ENCODE results near the gene COL23A1.
"Not testable (repeated sequence)": the region's sequence is repeated elsewhere in the genome, so short reads cannot be mapped to it uniquely, and the experiment has no call there.

Gene COL23A1

GRCh38 chr5:178302321-178302720 lies 287.9 kb downstream of the COL23A1 start:
- DNase-seq (ENCODE audit: low spot score) = not testable (repeated sequence)

- DNase-seq (ENCODE audit: low spot score) = no peak
Observed at GRCh38 chr5:178301641-178302040, 288.6 kb downstream of the COL23A1 start.

DNA sequence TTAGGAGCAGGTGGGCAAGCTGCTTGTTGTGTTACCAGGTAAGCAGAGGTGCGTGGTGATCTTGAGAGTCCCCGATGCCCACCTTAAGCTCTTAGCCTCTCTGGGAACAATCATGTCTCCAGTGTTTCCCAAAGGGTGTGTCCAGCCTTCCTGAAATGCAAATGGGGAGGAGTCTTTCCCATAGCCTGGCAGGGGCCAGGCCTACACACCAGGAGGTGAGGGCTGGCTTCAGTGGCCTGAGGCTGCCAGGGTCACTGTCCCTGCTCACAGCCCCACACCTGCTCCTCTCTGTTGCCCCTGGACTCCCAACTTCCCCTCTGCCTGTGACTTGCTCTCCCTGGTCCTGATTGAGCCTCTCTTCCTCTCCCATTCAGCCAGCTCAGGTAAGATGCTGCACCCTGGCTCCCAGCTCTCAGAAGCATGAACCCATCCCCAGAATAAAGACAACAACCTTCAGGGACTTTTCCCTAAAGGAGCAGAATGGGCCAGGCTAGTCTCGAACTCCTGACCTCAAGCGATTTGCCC lies 291.8 kb downstream of the COL23A1 start:
- DNase-seq (ENCODE audit: low spot score) = no peak

DNA sequence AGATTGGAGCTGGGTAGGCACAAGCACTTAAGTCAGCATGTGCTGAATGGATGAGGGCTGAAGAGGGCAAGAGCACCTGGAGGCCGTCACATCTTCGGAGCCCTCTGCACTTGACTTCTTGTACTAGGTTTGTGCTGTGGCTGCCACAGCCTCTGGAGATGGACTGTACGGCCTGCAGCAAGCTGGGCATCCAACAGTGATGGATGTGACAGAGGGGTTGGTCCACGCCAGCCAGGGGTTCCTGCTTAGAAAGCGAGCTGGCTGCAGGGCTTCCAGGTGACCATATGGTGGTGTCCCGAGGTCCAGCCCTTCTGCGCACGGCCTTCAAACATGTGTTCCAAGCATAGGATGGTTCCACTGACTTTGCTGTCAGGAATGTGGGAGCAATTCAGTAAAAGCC lies 292.4 kb downstream of the COL23A1 start:
- no peak for DNase-seq (ENCODE audit: low spot score)

- DNase-seq (ENCODE audit: low spot score) = no peak
Observed at GRCh38 chr5:178296066-178296465, 294.1 kb downstream of the COL23A1 start.

DNA sequence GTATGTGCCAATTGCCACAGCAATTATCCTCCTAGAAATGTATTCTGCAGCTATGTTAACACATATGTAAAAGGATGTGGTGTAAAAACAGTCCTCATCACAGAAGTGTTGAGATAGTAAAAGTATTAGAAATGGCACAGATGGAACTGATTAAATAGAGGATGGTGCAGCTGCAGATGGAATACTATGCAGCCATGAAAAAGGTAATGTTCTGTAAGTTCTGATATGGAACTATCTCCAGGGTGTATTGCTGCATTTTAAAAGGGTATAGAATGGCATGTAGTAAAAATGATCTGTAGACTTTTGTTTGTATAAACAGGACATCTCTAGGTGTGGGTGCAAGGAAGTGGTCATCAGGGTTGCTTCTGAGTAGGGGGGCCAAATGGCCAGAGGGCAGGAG lies 294.6 kb downstream of the COL23A1 start:
- no peak for DNase-seq (ENCODE audit: low spot score)

- no peak for DNase-seq (ENCODE audit: low spot score)
Observed at GRCh38 chr5:178293815-178294214, 296.4 kb downstream of the COL23A1 start.

DNA sequence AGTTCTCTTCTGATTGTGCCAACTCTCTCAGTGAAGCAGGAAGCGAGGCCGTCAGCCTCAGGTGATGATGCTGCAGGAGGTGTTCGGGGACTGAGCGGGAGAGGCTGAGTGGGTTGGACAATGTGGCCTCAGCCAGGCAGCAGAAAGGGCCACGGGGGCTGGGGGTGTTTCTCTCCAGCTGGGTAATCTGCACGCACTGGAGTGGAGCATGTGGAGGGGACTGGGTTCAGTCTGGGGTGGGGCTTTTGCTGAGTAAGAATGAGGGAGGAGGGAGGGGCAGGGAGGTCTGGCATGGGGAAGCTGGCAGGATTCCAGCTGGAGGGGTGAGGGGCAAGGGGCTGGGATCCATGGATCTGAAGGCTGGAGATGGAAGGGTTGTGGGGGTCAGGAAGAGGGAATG lies 296.8 kb downstream of the COL23A1 start:
- no peak for DNase-seq (ENCODE audit: low spot score)

DNA sequence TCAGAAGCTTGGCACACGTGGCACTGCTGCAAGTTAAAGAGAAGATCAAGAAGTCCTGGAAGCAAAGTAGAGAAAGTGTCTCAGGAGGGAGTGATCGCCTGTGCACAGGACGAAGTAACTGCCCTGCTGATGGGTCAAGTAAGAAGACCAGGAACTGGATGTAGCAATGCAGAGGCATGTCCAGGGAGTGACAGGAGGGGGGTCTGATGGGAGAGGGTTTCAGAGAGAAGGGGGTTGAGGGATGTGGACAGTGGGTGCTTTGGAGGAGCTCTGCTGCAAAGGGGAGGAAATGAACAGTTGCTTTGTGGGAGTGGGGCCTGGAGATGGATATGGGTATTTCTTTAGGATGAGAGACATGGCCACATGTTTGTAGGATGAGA lies 297.4 kb downstream of the COL23A1 start:
- no peak for DNase-seq (ENCODE audit: low spot score)

GRCh38 chr5:178291969-178292825 lies 298.0 kb downstream of the COL23A1 start:
- no peak for DNase-seq (ENCODE audit: low spot score)

DNA sequence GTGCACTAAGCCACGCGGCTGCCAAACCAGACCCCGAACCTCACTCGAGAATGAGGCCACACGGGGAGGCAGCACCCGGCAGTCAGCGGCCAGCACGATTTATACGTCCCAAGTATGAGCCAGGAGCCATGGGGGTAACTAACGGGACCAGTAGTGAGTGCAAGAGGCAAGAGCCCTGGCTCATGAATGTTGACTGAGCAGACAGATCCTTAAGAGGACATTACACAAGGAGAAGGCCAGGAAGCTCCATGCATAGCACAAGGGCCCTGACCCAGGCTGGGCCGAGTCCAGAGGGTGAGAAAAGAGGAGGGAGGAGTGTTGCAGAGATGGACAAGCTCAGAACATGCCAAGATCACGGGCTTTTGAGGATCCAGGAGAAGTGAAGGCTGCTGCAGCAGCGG lies 299.0 kb downstream of the COL23A1 start:
- no peak for DNase-seq (ENCODE audit: low spot score)

DNA sequence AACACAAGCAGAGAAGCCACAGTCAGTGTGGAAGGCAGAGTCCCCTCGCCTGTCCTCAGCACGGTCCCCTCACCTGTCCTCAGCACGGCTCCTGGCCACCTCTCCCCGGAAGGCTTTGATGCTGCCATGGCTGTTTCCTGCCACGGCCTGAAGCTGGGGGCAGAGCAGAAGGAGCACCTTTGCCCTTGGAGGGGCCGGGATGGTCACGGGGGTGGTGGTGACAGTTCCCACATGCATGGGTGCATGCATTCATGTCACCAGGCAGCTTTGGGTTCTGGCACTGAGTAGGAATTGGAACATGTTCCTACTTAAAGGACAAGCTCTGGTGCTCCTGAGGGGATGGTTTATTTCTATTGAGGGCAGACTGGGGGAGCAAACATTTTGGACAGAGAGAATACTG lies 299.8 kb downstream of the COL23A1 start:
- DNase-seq (ENCODE audit: low spot score) = no peak

DNA sequence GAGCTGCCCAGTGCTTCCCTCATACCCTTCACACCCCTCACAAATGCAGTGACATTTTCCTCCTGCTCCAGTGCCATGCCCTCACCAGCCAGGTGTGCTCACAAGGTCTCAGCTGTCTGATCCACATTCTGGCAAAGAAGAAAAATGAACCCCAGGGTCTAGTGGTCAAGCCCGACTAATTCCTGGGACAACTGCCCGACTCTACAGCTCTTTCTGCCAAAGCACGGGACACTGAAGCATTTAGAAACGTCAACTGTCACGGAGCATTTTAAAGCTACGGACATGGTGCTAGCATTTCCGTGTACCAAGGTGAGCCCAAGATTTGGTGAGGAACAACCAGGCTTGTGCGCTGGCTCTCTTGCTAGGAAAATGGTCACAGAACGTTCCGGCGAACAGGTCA lies 300.8 kb downstream of the COL23A1 start:
- no peak for DNase-seq (ENCODE audit: low spot score)

GRCh38 chr5:178288401-178289368 lies 301.5 kb downstream of the COL23A1 start:
- DNase-seq (ENCODE audit: low spot score) = no peak

DNA sequence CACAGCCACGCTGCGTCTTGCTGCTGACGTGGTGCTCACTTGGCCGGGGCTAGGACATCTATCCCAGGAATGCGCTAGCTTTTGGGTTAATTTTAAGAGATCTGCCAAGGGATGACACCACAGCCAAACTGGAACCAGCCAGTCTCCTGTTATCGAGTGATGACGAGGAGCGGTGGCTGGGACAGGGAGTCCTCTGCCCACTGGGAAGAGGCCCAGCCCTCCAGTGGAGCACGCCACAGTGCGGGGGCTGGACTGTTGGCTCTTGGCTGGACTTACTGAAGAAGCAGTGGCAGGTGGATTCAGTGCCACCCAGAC lies 302.4 kb downstream of the COL23A1 start:
- no peak for DNase-seq (ENCODE audit: low spot score)

- DNase-seq (ENCODE audit: low spot score) = no peak
Observed at GRCh38 chr5:178287091-178287790, 303.0 kb downstream of the COL23A1 start.

- DNase-seq (ENCODE audit: low spot score) = no peak
Observed at GRCh38 chr5:178286226-178287090, 303.7 kb downstream of the COL23A1 start.

GRCh38 chr5:178285399-178286225 lies 304.6 kb downstream of the COL23A1 start:
- no peak for DNase-seq (ENCODE audit: low spot score)

- DNase-seq (ENCODE audit: low spot score) = no peak
Observed at GRCh38 chr5:178284996-178285395, 305.2 kb downstream of the COL23A1 start.

GRCh38 chr5:178284093-178284675 lies 306.0 kb downstream of the COL23A1 start:
- no peak for DNase-seq (ENCODE audit: low spot score)

Measured in HuH-7.5 (cell line).